HG03064 (cell line): ENCODE data around the gene MAGED2.
A peak's percentile ranks its signal among the peaks of the same experiment; 100 is the strongest.
"Not testable (repeated sequence)": the region's sequence is repeated elsewhere in the genome, so short reads cannot be mapped to it uniquely, and the experiment has no call there.

Experiments
- ATAC-seq: cut with Tn5 transposase; IDR thresholded peaks from one replicate; pipeline ENCODE4 v1.9.1; 2021; ENCODE audit warnings: low read depth; ENCODE audit not compliant: unreplicated experiment

MAGED2 gene, protein sequence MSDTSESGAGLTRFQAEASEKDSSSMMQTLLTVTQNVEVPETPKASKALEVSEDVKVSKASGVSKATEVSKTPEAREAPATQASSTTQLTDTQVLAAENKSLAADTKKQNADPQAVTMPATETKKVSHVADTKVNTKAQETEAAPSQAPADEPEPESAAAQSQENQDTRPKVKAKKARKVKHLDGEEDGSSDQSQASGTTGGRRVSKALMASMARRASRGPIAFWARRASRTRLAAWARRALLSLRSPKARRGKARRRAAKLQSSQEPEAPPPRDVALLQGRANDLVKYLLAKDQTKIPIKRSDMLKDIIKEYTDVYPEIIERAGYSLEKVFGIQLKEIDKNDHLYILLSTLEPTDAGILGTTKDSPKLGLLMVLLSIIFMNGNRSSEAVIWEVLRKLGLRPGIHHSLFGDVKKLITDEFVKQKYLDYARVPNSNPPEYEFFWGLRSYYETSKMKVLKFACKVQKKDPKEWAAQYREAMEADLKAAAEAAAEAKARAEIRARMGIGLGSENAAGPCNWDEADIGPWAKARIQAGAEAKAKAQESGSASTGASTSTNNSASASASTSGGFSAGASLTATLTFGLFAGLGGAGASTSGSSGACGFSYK

DNA sequence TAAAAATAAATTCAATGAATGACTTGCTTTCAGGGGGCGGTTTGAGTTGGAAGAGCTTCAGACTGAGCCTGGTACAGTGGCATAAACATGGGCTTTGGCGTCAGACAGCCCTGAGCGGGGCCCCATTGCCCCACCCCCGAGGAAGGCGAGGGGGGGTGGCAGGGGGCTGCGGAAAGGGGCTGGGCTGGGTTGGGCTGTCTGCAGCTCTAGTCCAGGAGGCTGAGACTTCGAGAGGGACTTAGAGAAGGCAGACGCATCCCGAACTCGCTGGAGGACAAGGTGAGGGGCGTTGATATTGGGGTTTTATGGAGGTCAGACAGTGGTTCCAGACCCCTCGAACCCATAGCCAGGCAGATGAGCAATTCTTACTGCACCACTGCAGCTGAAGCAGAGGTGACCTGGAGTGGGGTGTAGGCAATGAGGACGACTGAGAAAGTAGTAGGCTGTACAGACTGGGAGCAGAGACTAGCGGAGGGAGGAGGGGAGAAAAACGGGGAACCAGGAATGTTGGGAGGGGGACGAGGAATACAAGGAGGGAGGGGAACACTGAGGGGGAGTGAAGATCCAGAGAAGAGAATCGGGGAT lies at the start of gene MAGED2:
MAGED2 (plus strand) TSS at position 222 of the 585 bp plus-strand sequence. CDS start 1,587 bp downstream, outside the sequence.
- ATAC-seq = no peak

DNA sequence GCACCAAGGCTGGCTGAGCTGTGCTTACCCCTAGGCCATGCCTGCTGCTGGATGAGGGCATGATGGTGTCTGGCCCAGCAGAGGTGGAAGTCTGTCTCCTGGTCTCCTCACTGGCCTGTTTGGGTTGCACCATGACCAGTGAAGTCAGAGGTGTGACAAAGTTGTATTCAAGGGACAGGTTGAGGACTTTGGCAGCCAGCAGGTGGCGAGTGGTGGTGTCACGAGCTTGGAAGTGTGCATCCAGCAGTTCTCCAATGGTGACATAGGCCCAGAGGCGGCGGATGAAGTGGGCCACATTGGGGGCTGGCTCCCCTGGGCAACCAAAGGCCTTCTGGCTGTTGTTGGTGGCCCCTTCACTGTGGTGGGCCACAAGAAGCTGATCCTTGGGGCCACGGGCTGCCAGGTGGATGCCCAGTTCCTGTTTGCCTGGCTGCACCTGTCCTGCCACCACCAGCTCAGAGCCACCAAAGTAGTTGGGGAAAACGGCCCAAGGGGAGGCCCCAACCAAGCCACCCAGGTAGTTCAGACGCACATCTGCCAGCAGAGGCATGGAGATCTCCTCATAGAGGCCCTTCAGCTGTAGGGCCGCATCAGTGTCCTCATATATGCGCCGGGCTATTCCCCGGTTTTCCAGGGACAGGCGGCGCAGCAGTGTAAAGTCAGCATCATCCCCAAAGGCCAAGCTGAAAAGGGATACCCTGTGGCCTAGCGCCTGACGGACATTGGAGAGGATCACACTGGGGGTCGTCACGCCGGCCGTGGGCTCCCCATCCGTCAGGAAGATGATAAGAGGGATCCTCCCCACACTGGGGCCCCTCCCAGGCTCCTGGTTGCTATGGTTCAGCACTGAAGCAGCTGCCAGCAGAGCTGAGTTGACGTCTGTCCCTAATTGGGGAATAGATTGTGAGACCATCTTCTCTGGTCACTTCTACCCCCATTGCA lies 49.2 kb upstream of the MAGED2 start:
- no peak for ATAC-seq

DNA sequence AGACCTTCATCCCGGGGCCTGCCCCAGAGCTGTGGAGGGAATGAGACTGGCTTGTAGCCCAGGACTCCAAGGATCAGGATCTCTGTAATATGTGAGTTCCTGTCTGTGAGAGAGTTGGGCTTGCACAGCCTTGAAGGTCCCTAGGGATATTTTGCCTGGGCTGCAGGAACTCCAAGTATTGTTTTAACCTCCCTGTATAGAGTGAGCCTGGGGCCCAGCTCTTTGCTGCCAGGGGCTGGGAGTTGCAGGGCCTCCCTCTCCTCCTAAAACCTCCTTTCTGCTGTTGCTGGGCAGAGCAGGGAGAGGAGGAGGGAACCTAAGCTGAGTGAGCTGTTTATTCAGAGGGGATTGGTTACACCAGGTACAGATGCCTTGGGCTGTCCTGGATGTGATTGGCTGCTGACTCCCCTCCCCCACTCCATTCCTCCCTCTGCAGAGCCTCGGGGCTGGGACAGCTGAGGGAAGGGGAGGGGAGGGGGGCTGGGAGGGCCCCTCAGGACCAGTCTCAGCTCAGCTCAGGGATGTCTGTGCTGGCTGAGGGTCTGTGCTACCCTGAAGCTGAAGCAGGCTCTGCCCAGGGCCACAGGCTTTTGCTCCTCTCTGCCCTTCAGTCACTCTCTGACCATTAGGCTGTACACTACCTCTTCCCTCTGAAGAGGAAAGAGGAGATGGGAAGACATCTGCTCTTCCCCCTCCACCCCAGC lies 33.0 kb upstream of the MAGED2 start:
- ATAC-seq = not testable (repeated sequence)

DNA sequence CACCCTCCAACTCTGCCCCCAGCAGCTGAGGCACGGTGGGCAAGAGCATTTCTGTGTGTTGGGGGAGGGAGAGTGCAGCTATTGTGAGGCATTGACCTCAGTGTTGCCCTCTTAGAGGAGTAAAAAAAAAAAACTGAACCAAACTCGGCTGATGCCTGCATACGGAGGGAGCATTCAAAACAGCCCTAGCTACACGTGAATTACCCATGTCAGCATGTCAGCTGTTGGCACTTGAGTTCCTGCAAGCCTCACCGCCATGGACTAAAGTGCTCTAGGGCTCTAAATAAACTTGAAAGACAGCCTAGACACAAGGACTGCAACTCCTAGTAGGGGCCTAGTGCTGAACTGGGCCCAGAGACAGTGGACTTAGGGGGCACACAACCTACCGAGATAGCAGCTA lies 31.5 kb upstream of the MAGED2 start:
- no peak for ATAC-seq

DNA sequence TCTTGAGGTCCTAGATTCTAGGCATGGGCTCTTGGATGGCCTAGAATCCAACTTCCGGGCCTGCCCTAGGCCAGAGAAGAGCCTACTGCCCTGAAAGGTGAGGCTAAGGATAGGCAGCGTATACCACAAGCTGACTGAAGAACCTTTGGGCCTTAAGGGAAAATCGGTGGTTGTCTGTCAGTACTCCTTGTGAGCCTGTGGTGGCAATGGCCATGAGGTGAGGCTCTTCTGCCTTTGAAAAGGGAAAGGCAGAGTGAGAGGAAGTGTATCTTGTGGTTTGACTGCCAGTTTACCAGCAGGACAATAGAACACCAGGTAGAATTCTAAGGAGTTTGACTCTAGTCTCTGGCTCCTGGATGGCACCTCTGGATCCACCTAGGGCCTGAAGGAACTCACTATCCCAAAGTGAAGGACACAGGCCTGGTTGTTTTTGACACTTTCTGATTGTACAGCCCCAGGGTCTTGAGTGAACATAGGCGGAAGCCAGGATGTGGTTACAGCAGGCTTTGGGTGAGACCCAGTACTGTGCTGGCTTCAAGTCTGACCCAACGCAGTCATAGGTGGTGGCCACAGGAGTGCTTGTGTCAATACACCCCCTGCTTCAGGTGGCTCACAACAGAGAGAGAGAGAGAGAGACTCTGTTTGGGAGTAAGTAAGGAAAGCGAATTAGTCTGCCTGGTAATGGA lies 30.4 kb upstream of the MAGED2 start:
- no peak for ATAC-seq

DNA sequence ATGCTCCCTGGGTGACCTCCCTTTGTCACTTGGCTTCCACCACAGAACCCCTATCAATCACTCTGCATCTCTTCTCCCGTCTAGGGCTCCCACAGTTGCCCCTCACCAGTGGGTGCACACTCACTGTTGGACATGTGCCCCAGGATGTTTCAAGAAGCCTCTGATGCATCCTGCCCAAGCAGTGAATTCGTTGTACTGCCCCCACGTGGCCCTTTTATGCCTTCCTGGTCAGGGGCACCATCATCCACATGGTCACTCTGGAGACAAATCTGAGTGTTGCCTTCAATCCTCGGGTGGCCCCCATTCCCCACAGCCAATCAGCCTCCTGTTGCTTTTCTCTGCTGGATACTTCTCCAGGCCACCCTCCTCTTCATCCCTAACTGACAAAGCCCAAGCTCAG lies 21.6 kb upstream of the MAGED2 start:
- no peak for ATAC-seq

DNA sequence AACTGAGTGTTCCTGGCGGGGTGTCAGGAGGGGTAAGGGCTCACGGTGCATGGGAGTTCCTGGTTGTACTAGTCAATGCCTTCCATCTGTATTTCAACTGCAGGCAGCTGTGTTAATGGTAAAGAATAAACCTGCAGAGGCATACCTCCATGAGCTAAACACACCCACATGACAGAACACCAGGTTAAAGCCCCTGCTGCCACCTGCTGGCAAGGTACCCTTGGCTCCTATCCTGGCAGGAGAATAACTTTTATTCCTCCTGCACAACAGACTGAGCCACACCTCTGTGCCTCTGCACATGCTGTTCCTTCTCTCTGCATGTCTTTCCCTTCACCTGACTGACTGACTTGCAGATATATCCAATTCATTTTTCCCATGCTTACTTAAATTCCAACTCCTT lies 20.6 kb upstream of the MAGED2 start:
- no peak for ATAC-seq

DNA sequence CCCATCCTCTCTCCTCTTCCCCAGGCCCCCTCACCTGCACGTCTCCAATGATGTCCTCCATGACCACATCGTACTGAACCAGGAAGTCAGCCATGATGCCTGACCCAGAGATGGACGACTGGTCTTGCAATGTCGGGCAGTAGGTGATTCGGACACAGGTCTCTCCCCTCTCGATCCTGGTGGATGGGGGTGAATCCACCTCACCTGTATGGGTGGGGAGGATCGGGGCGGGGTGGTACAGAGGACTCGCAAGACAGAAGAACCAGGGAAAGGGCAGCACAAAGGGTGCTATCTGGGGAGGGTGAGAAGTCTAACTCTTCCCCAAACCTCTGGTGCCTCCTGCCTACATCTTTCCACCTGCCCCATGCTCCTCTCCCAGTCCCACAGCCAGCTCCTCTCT lies 19.1 kb upstream of the MAGED2 start:
- ATAC-seq = no peak

DNA sequence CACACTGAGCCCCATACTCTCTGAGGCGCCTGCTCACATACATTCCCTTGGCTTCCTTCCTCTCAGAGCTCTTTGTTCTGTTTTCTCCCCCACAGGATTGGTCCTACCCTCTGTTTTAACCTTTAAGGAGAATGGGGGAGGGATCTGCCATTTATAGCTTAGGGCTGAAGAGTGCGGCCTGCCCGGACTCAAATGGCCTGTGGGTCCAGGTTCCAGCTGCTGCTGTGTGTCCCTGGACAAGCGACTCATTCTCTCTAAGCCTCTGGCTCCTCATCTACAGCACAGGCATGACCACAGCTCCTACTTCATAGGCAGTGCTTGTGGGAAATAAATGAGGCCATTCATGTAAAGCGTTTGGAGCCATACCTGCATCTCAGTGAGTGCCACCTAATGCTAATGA lies 18.1 kb upstream of the MAGED2 start:
- not testable (repeated sequence) for ATAC-seq

DNA sequence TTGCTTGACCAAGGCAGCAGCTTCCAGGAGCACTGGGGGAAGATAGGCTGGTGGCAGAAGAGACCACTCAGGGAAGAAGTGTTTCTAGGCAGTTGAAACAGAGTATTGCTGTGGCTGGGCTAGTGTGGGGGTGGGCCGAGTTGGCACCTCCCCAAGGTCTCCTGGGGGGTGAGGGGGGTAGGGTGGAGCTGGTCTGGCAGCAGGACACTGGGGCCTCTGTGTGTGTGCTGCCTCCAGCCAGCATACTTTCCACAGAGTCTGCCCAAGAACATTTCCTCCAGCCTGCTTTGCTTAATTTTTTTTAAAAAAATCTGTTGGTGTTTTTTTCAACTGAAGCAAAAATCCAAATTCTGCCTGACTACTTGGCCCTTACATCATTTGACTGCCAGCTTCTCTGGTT lies 13.5 kb upstream of the MAGED2 start:
- ATAC-seq = no peak

DNA sequence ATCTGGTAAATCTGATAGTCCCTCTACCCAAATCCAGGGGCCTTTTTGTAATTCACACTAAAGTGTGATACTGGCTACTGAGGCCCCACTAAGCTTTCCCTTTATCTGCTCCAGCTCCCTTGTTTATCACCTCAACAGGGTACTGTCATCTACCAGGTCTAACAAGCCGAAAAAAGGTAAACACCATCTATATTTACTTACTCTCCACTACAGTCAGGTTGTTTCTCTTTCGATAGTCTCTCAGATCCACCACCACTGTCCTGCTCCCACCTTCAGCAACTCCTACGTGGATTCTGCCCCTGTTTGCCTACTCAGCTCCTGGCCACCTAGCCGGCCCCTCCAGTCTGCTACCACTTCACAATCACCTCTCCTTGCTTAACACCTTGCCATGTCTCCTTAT lies 12.8 kb upstream of the MAGED2 start:
- no peak for ATAC-seq

DNA sequence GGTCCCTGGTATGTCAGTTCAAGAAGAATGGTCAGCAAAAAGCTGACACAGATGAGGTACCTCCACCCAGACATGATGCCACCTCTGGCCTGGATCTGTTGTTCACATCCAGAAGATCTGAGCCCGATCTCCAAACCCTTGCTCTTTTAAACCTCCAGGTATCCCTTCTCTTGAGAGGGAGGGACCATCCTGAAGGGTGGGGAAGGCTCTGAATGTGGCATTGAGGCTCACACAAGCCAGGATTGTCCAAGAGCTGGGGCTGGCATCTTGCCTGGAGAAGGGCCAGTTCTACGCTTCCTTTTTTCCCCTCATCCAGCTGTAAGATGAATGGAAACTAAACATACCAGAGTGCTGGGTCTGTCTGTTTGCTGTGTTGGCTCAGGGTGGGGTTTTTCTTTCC lies 9.4 kb upstream of the MAGED2 start, which contains the start of gene ITIH6:
ITIH6 (minus strand) TSS at position 119 of the 400 bp plus-strand sequence; CDS start at position 74, 45 bp downstream.
- ATAC-seq = no peak

DNA sequence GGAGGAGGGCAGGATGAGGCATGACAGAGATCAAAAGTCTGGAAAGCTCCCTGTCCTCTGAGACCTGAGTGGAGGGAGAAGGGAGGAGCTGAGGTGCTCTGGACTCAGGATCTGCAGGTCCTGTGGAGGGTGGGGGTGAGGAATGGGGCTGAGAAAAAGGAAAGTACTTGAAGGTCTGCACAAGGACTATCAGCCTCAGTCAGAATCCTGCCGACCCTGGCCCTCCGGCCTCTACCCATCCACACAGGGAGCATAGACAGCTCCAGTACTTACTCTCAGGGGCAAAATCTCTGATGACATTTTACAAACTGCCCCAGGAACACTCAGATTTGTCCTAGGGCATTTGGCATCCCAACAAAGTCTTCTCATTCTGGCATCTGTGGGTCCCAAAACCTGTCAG lies 8.5 kb upstream of the MAGED2 start:
- ATAC-seq = no peak

DNA sequence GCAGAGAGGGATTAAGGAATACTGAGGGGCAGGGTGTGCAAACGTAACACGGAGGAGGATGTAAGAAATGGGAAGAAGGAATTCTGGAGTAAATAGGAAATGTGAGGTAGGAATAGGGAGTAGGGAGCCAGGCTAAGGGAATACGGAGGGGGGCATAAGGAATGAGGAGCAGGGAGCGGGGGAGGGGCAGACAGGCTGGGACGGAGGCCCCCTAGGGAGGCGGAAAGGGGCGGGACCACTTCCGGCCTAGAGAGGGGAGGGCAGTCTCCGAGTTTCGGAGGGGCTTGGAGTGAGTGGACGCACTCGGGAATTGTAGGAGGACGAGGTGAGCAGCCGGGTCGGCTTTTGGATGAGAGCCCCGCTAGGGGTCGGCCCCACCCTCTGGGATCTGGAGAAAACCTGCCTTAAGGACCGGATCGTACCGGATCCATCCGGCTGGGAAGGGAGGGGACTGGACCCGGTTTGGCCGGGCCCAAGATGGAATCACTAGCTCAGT lies 612 bp downstream of the MAGED2 start:
- peak; percentile 22 for ATAC-seq

DNA sequence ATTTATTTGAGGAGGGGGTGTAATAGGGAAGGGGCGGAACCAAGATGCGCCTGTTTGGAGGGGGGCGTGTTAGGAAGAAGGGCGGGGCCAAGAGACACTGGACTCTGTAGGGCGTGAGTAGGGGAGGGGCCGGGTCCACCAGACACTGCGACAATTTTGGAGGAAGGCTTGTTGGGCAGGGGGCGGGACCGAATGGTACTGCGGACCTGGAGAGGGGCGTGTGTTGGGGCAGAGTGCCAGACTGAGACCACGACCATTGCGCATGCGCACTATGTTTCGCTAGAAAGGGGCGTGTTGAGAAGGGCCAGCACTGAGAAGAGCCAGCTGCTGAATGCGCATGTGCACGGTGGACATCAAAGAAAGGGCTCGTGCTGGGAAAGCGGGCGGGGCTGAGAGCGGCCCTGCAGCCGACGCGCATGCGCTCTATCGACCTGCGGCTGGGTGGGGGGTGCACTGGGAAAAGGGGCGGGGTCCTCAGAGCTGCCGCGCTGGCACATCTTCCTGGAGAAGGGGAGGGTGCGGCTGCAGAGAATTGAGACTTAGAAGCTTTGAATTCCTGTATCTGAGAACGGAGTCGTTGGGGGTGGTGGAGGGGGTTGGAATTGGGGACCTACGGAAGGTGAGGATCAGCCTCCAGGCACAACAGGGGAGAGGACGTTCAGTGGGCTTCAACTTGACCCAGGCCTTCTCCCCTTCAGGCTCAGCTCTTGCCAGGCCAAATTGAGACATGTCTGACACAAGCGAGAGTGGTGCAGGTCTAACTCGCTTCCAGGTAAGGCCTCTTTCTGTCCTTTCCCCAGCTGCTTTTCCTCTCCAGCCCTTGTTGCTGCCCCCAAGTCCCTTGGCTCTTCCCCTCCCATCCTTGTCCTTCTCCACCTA lies 1.3 kb downstream of the MAGED2 start:
- peak; percentile 73 for ATAC-seq

DNA sequence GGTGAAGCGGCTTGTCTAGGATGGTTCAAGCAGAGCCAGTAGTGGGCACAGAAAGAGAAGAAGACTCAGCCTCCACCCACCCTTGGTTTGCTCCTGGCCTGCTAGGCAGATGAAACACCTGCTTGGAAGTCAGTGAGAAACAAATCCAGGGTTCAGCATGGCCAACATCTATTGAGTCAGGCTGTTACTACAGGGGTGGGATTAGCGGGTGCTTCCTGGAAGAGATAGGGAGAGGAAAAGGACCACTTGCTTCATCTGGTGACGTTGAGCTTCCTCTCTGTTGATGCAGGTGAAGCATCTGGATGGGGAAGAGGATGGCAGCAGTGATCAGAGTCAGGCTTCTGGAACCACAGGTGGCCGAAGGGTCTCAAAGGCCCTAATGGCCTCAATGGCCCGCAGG lies 3.0 kb downstream of the MAGED2 start:
- no peak for ATAC-seq

DNA sequence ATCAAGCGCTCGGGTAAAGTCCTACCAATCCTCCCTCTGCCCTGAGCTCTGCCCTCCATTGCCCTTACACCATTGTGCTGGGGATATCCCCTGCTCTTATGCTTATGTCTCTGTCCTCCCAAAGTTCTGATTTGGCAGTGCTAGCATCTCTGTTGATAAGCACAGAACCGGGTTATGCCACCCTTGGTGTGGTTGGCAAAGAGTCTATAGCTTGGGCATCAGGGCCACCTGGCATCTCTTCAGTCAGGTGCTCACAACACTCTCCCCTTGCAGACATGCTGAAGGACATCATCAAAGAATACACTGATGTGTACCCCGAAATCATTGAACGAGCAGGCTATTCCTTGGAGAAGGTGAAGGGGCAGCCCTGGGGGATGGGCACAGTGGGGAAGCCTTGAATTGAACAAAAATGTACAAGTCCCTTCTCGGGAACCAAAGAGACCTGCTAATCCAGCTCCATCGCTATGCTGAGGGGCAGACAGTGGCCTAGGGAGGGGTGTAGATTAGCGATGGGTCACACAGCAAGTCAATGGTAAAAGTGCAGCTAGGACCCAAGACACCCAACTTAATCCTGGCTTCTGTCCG lies 3.8 kb downstream of the MAGED2 start:
- ATAC-seq = no peak

DNA sequence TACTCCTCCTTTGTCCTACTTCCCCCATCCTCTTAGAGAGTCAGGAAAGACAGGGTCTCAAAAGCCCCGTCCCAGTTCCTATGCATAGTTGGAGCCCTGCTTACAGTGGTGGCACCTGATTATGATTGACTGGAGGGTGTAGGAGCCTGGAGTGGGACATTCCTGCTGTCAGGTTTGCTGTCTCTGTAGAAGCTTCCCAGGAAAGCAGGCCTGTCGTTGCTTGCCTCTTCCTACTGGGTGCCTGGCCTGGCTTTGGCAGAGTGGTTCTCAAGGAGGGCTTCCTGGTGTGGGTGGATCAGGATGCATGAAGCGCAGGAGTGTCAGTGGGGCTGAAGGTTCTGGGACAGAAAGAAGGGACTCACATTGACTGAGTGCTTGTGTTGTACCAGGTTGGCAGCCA lies 4.8 kb downstream of the MAGED2 start:
- ATAC-seq = no peak
